SK-N-SH treated with all-trans-retinoic acid at 6 μM for 48 hours (cell line): ENCODE data around the gene BMPR1B.

Source experiments
- ATAC-seq: fragments of 200-7000 bp; cut with Tn5 transposase; 3 replicates; pipeline ENCODE4 v1.9.1; 2020; ENCODE audit warnings: mild to moderate bottlenecking, moderate library complexity
- CREB5 ChIP-seq: fragments of 250-450 bp; sonication (Bioruptor Pico); IDR thresholded peaks from 2 replicates; pipeline ENCODE4 v1.5.1; 2020; ENCODE audit warnings: low read depth, mild to moderate bottlenecking, moderate library complexity
- CSDC2 ChIP-seq: fragments of 250-450 bp; sonication (Bioruptor Pico); IDR thresholded peaks from 2 replicates; pipeline ENCODE4 v1.5.0; 2020; ENCODE audit warnings: mild to moderate bottlenecking, moderate library complexity
- CSRNP3 ChIP-seq: fragments of 250-450 bp; sonication (Bioruptor Pico); IDR thresholded peaks from 2 replicates; pipeline ENCODE4 v1.5.1; 2021; ENCODE audit warnings: mild to moderate bottlenecking, moderate library complexity
- ESRRG ChIP-seq: fragments of 250-450 bp; sonication (Bioruptor Pico); IDR thresholded peaks from 2 replicates; pipeline ENCODE4 v1.6.1; 2021; ENCODE audit warnings: mild to moderate bottlenecking
- GLIS3 ChIP-seq: fragments of 250-450 bp; sonication (Bioruptor Pico); IDR thresholded peaks from 2 replicates; pipeline ENCODE4 v1.5.0; 2020; ENCODE audit warnings: mild to moderate bottlenecking, moderate library complexity
- ISL1 ChIP-seq: fragments of 250-450 bp; sonication (Bioruptor Pico); IDR thresholded peaks from 2 replicates; pipeline ENCODE4 v2.1.2; 2022; ENCODE audit warnings: mild to moderate bottlenecking, moderate library complexity
- OSR1 ChIP-seq: fragments of 250-450 bp; sonication (Bioruptor Pico); IDR thresholded peaks from 2 replicates; pipeline ENCODE4 v1.8.0; 2022; ENCODE audit warnings: moderate library complexity, mild to moderate bottlenecking, inconsistent platforms
- PATZ1 ChIP-seq: fragments of 250-450 bp; sonication (Bioruptor Pico); IDR thresholded peaks from 2 replicates; pipeline ENCODE4 v1.8.0; 2020; ENCODE audit warnings: mild to moderate bottlenecking, moderate library complexity, borderline replicate concordance
- PPARA ChIP-seq: fragments of 250-450 bp; sonication (Bioruptor Pico); IDR thresholded peaks from 2 replicates; pipeline ENCODE4 v1.5.0; 2020; ENCODE audit warnings: mild to moderate bottlenecking, borderline replicate concordance
- RARB ChIP-seq: fragments of 250-450 bp; sonication (Bioruptor Pico); IDR thresholded peaks from 2 replicates; pipeline ENCODE4 v1.8.0; 2021; ENCODE audit warnings: mild to moderate bottlenecking, moderate library complexity
- SNAI2 ChIP-seq: fragments of 250-450 bp; sonication (Bioruptor Pico); IDR thresholded peaks from 2 replicates; pipeline ENCODE4 v1.5.0; 2020; ENCODE audit warnings: mild to moderate bottlenecking, moderate library complexity
- TCF4 ChIP-seq: fragments of 250-450 bp; sonication (Bioruptor Pico); IDR thresholded peaks from 2 replicates; pipeline ENCODE4 v1.8.0; 2021; ENCODE audit warnings: mild to moderate bottlenecking, moderate library complexity, borderline replicate concordance
- TSHZ2 ChIP-seq: fragments of 250-450 bp; sonication (Bioruptor Pico); IDR thresholded peaks from 2 replicates; pipeline ENCODE4 v1.5.0; 2020; ENCODE audit warnings: mild to moderate bottlenecking, moderate library complexity
- ZFP3 ChIP-seq: fragments of 250-450 bp; sonication (Bioruptor Pico); IDR thresholded peaks from 2 replicates; pipeline ENCODE4 v1.5.0; 2020; ENCODE audit warnings: mild to moderate bottlenecking, moderate library complexity
- ZFP30 ChIP-seq: fragments of 450-650 bp; formaldehyde crosslinking; IDR thresholded peaks from 2 replicates; pipeline ENCODE4 v1.5.0; 2022; ENCODE audit warnings: mild to moderate bottlenecking, moderate library complexity
- ZNF565 ChIP-seq: fragments of 450-650 bp; formaldehyde crosslinking; conservative IDR thresholded peaks from 2 replicates; pipeline ENCODE4 v1.5.0; 2020; ENCODE audit warnings: low read depth, mild to moderate bottlenecking, moderate library complexity
- ZNF70 ChIP-seq: fragments of 450-650 bp; formaldehyde crosslinking; IDR thresholded peaks from 2 replicates; pipeline ENCODE4 v1.5.0; 2020; ENCODE audit warnings: mild to moderate bottlenecking, moderate library complexity
- ZNF8 ChIP-seq: fragments of 450-650 bp; formaldehyde crosslinking; IDR thresholded peaks from 2 replicates; pipeline ENCODE4 v1.5.0; 2020; ENCODE audit warnings: mild to moderate bottlenecking, moderate library complexity

Gene BMPR1B

GRCh38 chr4:94925764-94926347 lies 168.1 kb downstream of the BMPR1B start:
- TF ChIP-seq SNAI2 (CRISPR knock-in tag) (no peak), OSR1 (CRISPR knock-in tag) (no peak), ZNF8 (CRISPR knock-in tag) (no peak), ZFP30 (no peak), ZNF70 (no peak), ZNF565 (CRISPR knock-in tag) (no peak), CSRNP3 (CRISPR knock-in tag) (no peak), CSDC2 (CRISPR knock-in tag) (no peak), GLIS3 (no peak)
- ATAC-seq = no peak

- TF ChIP-seq ISL1 = no peak
- TF ChIP-seq RARB (CRISPR knock-in tag) = no peak
- TF ChIP-seq TSHZ2 (CRISPR knock-in tag) = no peak
- no peak for TF ChIP-seq TCF4 (CRISPR knock-in tag)
- no peak for TF ChIP-seq ESRRG (CRISPR knock-in tag)
- TF ChIP-seq, all 23 proteins: peak for 0
Measured at GRCh38 chr4:94926936-94927335, 169.2 kb downstream of the BMPR1B start.

GRCh38 chr4:94927696-94928095 lies 169.9 kb downstream of the BMPR1B start:
- peak; percentile 48; the same call in 2 of the 3 replicates for ATAC-seq
- TF ChIP-seq TSHZ2 (CRISPR knock-in tag) (no peak), ZNF70 (no peak), SNAI2 (CRISPR knock-in tag) (0 out of 2 replicates have a peak, but pooled peaks have one; percentile 45), CREB5 (CRISPR knock-in tag) (peak; percentile 31; the same call in 1 of the 2 replicates), ISL1 (peak; percentile 77)

More at GRCh38 chr4:94926936-94927335, 169.2 kb downstream of the BMPR1B start:
- no peak for ATAC-seq

GRCh38 chr4:94929696-94930095 lies 171.9 kb downstream of the BMPR1B start:
- no peak for ATAC-seq
- TF ChIP-seq ESRRG (CRISPR knock-in tag) (no peak), ZFP3 (CRISPR knock-in tag) (no peak), PPARA (CRISPR knock-in tag) (no peak), OSR1 (CRISPR knock-in tag) (no peak)

- ATAC-seq = no peak
- TF ChIP-seq ZNF565 (CRISPR knock-in tag) (no peak), ISL1 (no peak), RARB (CRISPR knock-in tag) (no peak), ZFP3 (CRISPR knock-in tag) (no peak), ZFP30 (no peak), CSRNP3 (CRISPR knock-in tag) (no peak), PATZ1 (CRISPR knock-in tag) (no peak), ZNF70 (no peak), SNAI2 (CRISPR knock-in tag) (no peak), TSHZ2 (CRISPR knock-in tag) (no peak)
Measured at GRCh38 chr4:94931626-94932025, 173.9 kb downstream of the BMPR1B start.
